Measurements from ENCODE around the gene TJP3. TPM values are rescaled to one million over a fixed set of nuclear protein-coding genes. Genes with fewer than 3 reads are reported as not detected.

Gene TJP3
- total and polyA plus RNA-seq, 4 donors: 0.30 to 5.0 (median 1.7) TPM

DNA sequence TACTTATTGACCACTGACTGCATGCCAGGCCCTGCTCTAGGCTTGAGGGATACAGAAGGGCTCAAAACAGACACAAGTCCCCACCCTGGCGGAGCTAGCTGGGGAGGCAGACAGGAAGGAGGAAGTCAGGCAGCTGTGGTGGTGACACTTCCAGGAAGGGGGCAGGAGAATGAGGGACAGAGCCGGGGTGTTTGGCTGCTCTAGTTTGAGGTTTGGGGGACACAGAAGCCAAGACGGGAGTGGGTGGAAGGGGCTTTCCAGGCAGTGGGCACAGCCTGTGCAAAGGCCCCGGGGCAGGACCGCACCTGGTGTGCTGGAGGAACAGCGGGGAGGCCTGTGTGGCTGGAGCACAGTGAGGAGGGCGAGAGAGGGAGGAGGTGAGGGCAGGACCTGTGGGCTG, 58.3 kb downstream of the TJP3 start:
- Histone ChIP-seq H3K27ac (ENCODE audit: low read depth, low read length) (no peak overlapping the region), H3K36me3 (ENCODE audit: control insufficient read depth, insufficient read depth, low read length) (peaks cover 60% of the 10 kb centered on the region), H3K4me1 (ENCODE audit: control insufficient read depth, insufficient read depth, low read length) (peaks cover 4% of the 10 kb centered on the region), H3K27me3 (ENCODE audit: control insufficient read depth, insufficient read depth, low read length) (no peaks in the 10 kb centered on the region), H3K4me3 (ENCODE audit: low read depth, low read length) (no peak overlapping the region), H3K9me3 (ENCODE audit: control insufficient read depth, insufficient read depth, low read length) (no peaks in the 10 kb centered on the region)
- no peak for DNase-seq (ENCODE audit: low read depth in 4 of 6, low spot score in 6 of 6)
- 94% methylated on average over 7 of the region's 7 CpGs for WGBS (ENCODE audit: insufficient coverage)

DNA sequence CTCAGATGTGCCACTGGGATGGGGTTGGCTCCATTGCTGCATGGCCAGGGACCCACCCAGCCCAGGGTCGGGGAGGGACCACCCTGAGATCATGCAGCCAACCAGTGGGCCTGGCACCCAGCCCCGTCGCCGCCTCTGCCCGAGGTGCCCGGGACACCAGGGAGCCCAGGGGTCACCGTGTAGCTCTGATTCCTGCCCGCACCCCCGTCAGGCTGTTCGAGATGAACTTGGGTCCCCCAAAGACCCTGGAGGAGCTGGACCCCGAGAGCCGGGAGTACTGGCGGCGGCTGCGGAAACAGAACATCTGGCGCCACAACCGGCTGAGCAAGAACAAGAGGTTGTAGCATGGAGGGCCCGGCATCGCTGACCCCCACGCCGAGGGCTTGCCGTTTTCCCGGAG, 58.9 kb downstream of the TJP3 start:
- WGBS (ENCODE audit: insufficient coverage): 93% methylated on average over 23 of the region's 23 CpGs
- no peaks in the 10 kb centered on the region for H3K4me1 ChIP-seq (ENCODE audit: control insufficient read depth, insufficient read depth, low read length)
- no peak overlapping the region for H3K27ac ChIP-seq (ENCODE audit: low read depth, low read length)
- no peaks in the 10 kb centered on the region for H3K27me3 ChIP-seq (ENCODE audit: control insufficient read depth, insufficient read depth, low read length)
- DNase-seq (ENCODE audit: low read depth in 4 of 6, low spot score in 6 of 6): no peak
- no peak overlapping the region for H3K4me3 ChIP-seq (ENCODE audit: low read depth, low read length)
- H3K9me3 ChIP-seq (ENCODE audit: control insufficient read depth, insufficient read depth, low read length): no peaks in the 10 kb centered on the region
- H3K36me3 ChIP-seq (ENCODE audit: control insufficient read depth, insufficient read depth, low read length): peaks cover 60% of the 10 kb centered on the region

DNA sequence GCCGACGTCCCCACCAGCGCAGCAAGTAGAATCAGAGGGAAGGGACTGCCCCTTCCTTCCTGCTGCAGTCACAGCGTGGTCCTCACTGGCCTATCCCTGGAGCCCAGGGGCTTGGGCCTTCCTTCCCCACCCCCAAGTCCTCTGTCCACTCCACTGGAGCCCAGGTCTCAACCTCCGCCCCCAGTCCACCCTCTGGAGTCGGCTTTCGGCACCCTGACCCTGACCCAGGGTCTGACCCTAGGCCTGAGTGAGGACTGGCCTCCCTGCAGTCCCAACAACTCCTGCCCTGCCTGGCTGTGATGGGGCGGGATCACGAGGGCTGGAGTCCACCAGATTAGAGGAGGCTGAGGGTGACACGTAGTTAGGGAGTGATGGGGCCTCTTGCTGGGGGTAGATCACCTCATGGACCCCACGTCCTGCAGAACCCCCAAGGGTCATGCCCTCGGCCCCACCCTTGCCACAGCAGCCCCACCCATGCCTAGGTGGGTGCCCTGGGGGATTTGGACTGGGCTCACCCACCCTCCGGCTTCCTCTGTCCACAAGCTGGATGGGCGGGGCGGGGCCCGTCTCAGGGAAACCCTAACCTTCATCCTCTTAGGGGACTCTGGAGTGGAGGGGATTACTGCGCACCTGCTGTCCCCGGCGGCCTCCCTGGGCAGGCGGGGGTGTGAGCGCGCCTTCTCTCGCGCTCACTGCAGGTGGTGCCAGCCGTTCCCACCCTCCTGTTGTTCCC, 60.0 kb downstream of the TJP3 start:
- DNase-seq (ENCODE audit: low read depth in 4 of 6, low spot score in 6 of 6): no peak
- Histone ChIP-seq H3K36me3 (ENCODE audit: control insufficient read depth, insufficient read depth, low read length) (peaks cover 60% of the 10 kb centered on the region), H3K4me1 (ENCODE audit: control insufficient read depth, insufficient read depth, low read length) (no peaks in the 10 kb centered on the region), H3K4me3 (ENCODE audit: low read depth, low read length) (no peak overlapping the region), H3K9me3 (ENCODE audit: control insufficient read depth, insufficient read depth, low read length) (no peaks in the 10 kb centered on the region), H3K27me3 (ENCODE audit: control insufficient read depth, insufficient read depth, low read length) (no peaks in the 10 kb centered on the region), H3K27ac (ENCODE audit: low read depth, low read length) (no peak overlapping the region)
- WGBS (ENCODE audit: insufficient coverage): 93% methylated on average over 16 of the region's 25 CpGs

DNA sequence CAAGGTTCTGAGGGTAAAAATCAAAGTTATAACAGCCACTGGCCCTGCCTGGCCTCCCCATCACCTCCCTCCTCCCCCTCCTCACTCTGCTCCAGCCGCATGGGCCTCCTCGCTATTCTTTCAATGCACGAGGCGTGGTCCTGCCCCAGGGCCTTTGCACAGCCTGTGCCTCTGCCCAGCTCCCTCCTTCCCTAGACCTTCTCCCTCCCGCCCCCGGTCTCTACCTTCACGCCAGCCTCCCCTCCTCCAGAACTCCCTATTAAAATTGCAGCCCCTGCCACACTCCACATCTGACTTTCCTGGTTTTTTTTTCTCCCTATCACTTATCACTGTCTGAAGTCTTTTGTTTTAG, 60.5 kb downstream of the TJP3 start:
- peaks cover 60% of the 10 kb centered on the region for H3K36me3 ChIP-seq (ENCODE audit: control insufficient read depth, insufficient read depth, low read length)
- WGBS (ENCODE audit: insufficient coverage): 80% methylated on average over 7 of the region's 7 CpGs
- no peaks in the 10 kb centered on the region for H3K4me1 ChIP-seq (ENCODE audit: control insufficient read depth, insufficient read depth, low read length)
- H3K27ac ChIP-seq (ENCODE audit: low read depth, low read length): no peak overlapping the region
- no peaks in the 10 kb centered on the region for H3K9me3 ChIP-seq (ENCODE audit: control insufficient read depth, insufficient read depth, low read length)
- no peak for DNase-seq (ENCODE audit: low read depth in 4 of 6, low spot score in 6 of 6)
- no peak overlapping the region for H3K4me3 ChIP-seq (ENCODE audit: low read depth, low read length)
- no peaks in the 10 kb centered on the region for H3K27me3 ChIP-seq (ENCODE audit: control insufficient read depth, insufficient read depth, low read length)

DNA sequence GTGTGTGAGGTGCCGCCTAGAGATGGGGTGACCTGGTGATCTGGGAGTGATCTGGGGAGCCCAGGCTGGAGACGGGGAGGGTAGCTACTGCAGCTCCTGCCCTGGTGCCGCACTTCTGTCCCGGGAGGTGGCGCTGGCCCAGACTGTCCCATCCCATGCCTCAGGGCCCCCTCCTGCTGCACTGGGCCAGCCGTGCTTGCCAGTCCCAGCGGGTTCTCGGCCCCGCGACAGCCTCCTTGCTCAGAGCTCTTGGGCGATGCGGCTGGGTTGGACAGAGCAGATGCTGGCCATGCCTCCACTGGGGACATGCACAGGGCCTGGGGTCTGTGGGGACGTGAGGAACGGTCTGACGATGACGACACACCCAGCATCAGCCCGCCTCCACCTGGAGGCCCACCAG, 61.3 kb downstream of the TJP3 start:
- 89% methylated on average over 17 of the region's 17 CpGs for WGBS (ENCODE audit: insufficient coverage)
- Histone ChIP-seq H3K27ac (ENCODE audit: low read depth, low read length) (no peak overlapping the region), H3K4me1 (ENCODE audit: control insufficient read depth, insufficient read depth, low read length) (no peaks in the 10 kb centered on the region), H3K27me3 (ENCODE audit: control insufficient read depth, insufficient read depth, low read length) (no peaks in the 10 kb centered on the region), H3K4me3 (ENCODE audit: low read depth, low read length) (no peak overlapping the region), H3K9me3 (ENCODE audit: control insufficient read depth, insufficient read depth, low read length) (no peaks in the 10 kb centered on the region), H3K36me3 (ENCODE audit: control insufficient read depth, insufficient read depth, low read length) (peaks cover 60% of the 10 kb centered on the region)
- no peak for DNase-seq (ENCODE audit: low read depth in 4 of 6, low spot score in 6 of 6)

DNA sequence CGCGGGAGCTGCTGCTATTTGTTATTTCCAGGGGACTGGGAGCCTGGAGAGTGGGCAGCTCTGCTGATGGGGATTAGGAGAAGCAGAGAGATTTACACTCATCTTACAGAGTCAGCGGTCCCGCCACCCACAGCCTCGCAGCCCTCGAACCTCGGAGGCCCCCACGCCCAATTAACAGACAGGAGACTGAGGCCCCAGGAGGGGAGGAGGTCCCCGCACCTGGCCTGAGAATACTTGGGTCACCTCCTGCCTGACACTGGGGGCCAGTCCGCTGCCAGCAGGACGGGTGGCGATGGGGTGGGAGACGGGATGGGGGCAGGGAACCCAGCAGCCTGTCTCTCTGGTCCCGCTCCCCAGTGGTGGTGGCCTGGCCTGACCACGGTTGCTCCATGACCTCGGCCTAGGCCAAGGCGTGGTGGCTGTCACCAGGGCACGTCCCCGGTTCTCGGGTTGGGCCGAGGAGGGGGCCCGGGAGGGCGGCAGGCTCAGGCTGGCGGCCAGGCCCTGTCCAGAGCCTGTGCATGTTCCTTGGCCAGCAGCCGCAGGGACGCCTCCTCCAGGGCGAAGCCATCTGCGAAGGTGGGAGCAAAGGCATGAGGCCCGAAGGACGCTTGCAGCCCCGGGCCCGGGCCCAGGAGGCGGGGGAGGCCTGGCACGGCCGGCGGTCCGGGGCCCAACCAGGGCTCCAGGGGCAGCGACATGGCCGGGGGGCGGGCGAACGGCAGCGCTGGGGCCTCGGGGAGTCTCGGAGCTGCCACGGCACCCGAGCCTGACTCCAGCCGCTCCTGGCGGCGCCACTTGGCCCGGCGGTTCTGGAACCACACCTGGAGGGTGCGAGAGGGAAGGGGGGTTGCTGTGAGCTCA, 62.2 kb downstream of the TJP3 start:
- Histone ChIP-seq H3K36me3 (ENCODE audit: control insufficient read depth, insufficient read depth, low read length) (peaks cover 54% of the 10 kb centered on the region), H3K4me1 (ENCODE audit: control insufficient read depth, insufficient read depth, low read length) (no peaks in the 10 kb centered on the region), H3K4me3 (ENCODE audit: low read depth, low read length) (no peak overlapping the region), H3K27me3 (ENCODE audit: control insufficient read depth, insufficient read depth, low read length) (no peaks in the 10 kb centered on the region), H3K27ac (ENCODE audit: low read depth, low read length) (no peak overlapping the region), H3K9me3 (ENCODE audit: control insufficient read depth, insufficient read depth, low read length) (no peaks in the 10 kb centered on the region)
- no peak for DNase-seq (ENCODE audit: low read depth in 4 of 6, low spot score in 6 of 6)
- 79% methylated on average over 52 of the region's 53 CpGs for WGBS (ENCODE audit: insufficient coverage)

DNA sequence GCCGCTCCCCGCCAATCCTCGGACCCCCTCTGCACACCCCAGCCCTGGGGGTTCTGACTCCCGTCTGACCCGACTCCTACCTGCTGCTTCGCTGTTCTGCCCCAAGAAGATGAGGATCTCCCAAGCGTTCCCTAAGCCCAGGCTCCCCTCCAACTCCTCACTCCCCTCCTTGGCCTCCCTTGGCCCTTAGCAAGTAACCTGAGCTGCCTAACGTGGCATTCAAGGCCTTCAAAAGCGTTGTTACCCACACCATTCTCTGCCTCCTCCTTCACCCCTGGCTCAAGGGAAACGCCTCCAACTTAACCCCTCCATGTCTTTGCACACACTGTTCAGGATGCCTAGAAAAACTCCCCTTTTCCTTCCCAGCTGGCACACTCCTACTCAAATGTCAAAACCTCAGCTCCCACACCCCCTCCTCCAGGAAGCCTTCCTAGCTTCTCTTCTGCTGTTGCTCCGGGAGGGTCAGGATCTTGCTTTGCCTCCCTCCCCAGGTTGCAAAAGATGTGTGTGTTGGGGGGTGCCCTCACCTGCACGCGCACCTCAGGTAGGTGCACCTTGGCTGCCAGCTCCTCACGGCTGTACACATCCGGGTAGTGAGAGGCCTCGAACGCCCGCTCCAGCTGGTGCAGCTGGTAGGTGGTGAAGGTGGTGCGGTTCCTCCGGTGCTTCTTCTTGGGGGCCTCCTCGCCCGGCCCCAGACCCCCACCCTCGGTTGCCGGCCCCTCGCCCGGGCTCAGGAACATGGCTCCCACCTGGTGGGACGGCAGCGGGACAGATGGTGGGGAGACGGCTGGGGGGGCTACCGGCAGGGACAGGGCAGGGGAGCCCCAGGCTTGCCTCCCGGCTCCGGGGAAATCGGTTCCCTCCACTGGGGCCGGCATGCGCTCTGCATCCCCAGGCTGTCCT, 63.1 kb downstream of the TJP3 start:
- Histone ChIP-seq H3K27me3 (ENCODE audit: control insufficient read depth, insufficient read depth, low read length) (no peaks in the 10 kb centered on the region), H3K9me3 (ENCODE audit: control insufficient read depth, insufficient read depth, low read length) (no peaks in the 10 kb centered on the region), H3K4me1 (ENCODE audit: control insufficient read depth, insufficient read depth, low read length) (no peaks in the 10 kb centered on the region), H3K27ac (ENCODE audit: low read depth, low read length) (no peak overlapping the region), H3K4me3 (ENCODE audit: low read depth, low read length) (no peak overlapping the region), H3K36me3 (ENCODE audit: control insufficient read depth, insufficient read depth, low read length) (peaks cover 46% of the 10 kb centered on the region)
- 75% methylated on average over 27 of the region's 35 CpGs for WGBS (ENCODE audit: insufficient coverage)
- DNase-seq (ENCODE audit: low read depth in 4 of 6, low spot score in 6 of 6): no peak

DNA sequence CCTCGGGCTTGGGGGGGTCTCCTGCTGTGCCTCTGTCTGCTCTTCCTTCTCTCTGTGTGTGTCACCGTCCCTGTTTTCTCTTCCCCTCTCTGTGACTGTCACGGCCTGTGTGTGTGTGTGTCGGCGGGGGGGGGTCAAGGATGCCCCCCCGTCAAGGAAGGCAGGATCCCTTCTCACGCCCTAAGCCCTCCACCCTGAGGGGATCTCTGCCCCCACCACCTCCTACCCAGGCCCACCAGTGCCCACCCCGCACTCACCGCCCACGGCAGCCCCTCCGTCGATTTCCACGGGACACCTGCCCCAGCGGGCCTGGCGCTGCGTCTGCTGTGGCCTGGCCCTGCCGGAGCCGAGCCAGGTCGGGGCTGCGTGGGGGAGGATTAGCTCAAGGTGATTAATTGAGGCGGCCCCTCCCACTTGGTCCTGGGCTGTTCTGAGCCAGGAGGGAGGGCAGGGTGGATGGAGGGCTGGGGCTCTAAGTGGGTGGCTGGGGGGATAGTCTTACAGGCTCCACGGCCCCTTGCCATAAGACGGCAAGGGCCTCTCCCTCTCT, 63.8 kb downstream of the TJP3 start, which contains the start of gene RAX2:
Gene RAX2 (minus strand): TSS at position 323 of the 550 bp plus-strand sequence. CDS start 486 bp downstream, outside the sequence.
- 45% methylated on average over 10 of the region's 23 CpGs for WGBS (ENCODE audit: insufficient coverage)
- Histone ChIP-seq H3K27ac (ENCODE audit: low read depth, low read length) (no peak within 1 kb of the TSS), H3K4me1 (ENCODE audit: control insufficient read depth, insufficient read depth, low read length) (no peaks in the 10 kb centered on the region), H3K9me3 (ENCODE audit: control insufficient read depth, insufficient read depth, low read length) (no peaks in the 10 kb centered on the region), H3K27me3 (ENCODE audit: control insufficient read depth, insufficient read depth, low read length) (no peaks in the 10 kb centered on the region), H3K36me3 (ENCODE audit: control insufficient read depth, insufficient read depth, low read length) (peaks cover 39% of the 10 kb centered on the region), H3K4me3 (ENCODE audit: low read depth, low read length) (no peak within 1 kb of the TSS)
- DNase-seq (ENCODE audit: low read depth in 4 of 6, low spot score in 6 of 6): no peak

DNA sequence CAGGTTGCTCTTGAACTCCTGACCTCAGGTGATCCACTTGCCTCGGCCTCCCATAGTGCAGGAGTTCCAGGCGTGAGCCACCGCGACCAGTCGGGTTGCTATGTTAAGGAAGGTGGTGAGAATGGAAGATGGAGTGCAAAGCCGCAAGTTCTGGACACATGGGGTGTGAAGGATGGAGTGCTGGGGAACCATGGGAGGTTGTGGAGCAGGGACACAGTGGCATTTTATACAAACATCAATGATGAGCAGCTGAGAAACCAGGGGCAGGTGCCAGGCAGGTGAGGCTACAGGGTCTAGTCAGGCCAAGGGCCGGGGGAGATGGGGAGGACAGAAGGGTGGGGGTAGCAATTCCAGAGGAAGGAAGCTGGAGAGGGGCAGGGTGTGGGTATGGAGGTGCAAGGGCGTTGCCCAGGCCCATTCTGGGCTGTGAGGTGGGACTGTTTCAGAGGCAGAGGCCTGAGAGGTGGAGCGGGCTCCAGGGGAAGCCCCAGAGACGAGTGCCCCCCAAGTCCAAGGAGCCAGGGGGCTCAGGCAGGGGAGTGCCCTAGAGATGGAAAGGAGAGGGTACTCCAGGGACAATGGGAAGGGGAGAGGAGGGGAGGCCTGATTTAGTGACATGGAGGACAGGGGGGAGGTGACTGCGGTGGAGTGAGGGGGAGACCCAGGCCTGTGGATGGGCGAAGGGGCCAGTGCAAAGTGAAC, 65.8 kb downstream of the TJP3 start:
- Histone ChIP-seq H3K27me3 (ENCODE audit: control insufficient read depth, insufficient read depth, low read length) (no peaks in the 10 kb centered on the region), H3K4me3 (ENCODE audit: low read depth, low read length) (no peak overlapping the region), H3K36me3 (ENCODE audit: control insufficient read depth, insufficient read depth, low read length) (peaks cover 34% of the 10 kb centered on the region), H3K9me3 (ENCODE audit: control insufficient read depth, insufficient read depth, low read length) (no peaks in the 10 kb centered on the region), H3K27ac (ENCODE audit: low read depth, low read length) (no peak overlapping the region), H3K4me1 (ENCODE audit: control insufficient read depth, insufficient read depth, low read length) (no peaks in the 10 kb centered on the region)
- no peak for DNase-seq (ENCODE audit: low read depth in 4 of 6, low spot score in 6 of 6)
- 79% methylated on average over 12 of the region's 12 CpGs for WGBS (ENCODE audit: insufficient coverage)

Data from spinal cord (tissue), 10 donors.